ENCODE measurements around the gene CFLAR. TPM values are rescaled to one million over a fixed set of nuclear protein-coding genes. Genes with fewer than 3 reads are reported as not detected.
A peak's percentile ranks its signal among the peaks of the same experiment; 100 is the strongest.

The CFLAR gene
- total and polyA plus RNA-seq, 2 of the 13 experiments (the other 11 are each of a cell fraction or from before 2014, with no cell fraction given): 43.8 to 92.1 TPM

- TF ChIP-seq ZNF281 (CRISPR knock-in tag; IDR thresholded peaks at IDR 0.05; ENCODE audit: borderline replicate concordance): no peak
- no peak for TF ChIP-seq ZNF784 (CRISPR knock-in tag; IDR thresholded peaks at IDR 0.05; ENCODE audit: borderline replicate concordance)
- no peak for TF ChIP-seq ZNF558 (CRISPR knock-in tag; IDR thresholded peaks at IDR 0.05; ENCODE audit: borderline replicate concordance)
- no peak for TF ChIP-seq PTBP1 (IDR thresholded peaks at IDR 0.05; ENCODE audit: low read depth, low read length, poor library complexity, severe bottlenecking)
- peak; percentile 73; the same call in 1 of the 2 replicates for TF ChIP-seq ZNF34 (CRISPR knock-in tag; IDR thresholded peaks at IDR 0.05; ENCODE audit: borderline replicate concordance)
- no peak for TF ChIP-seq NFKBIZ (CRISPR knock-in tag; IDR thresholded peaks at IDR 0.05)
- 0 out of 2 replicates have a peak, but pooled peaks have one; percentile 24 for TF ChIP-seq MAZ (IDR thresholded peaks at IDR 0.05; ENCODE audit: borderline replicate concordance, low read depth, low read length)
- no peak for TF ChIP-seq MAZ (CRISPR knock-in tag; IDR thresholded peaks at IDR 0.05; ENCODE audit: low read depth)
- no peak for TF ChIP-seq FOXJ3 (CRISPR knock-in tag; IDR thresholded peaks at IDR 0.05; ENCODE audit: borderline replicate concordance)
- TF ChIP-seq ZNF180 (CRISPR knock-in tag; IDR thresholded peaks at IDR 0.05; ENCODE audit: borderline replicate concordance, low read depth): no peak
- TF ChIP-seq ZNF615 (CRISPR knock-in tag; IDR thresholded peaks at IDR 0.05; ENCODE audit: borderline replicate concordance): no peak
- TF ChIP-seq NAIF1 (CRISPR knock-in tag; IDR thresholded peaks at IDR 0.05; ENCODE audit: borderline replicate concordance): peak; percentile 22
- TF ChIP-seq THAP7 (CRISPR knock-in tag; IDR thresholded peaks at IDR 0.05): no peak
- TF ChIP-seq RELA (CRISPR knock-in tag; IDR thresholded peaks at IDR 0.05): no peak
- TF ChIP-seq KLF11 (CRISPR knock-in tag; IDR thresholded peaks at IDR 0.05): no peak
- TF ChIP-seq ZNF451 (CRISPR knock-in tag; IDR thresholded peaks at IDR 0.05): no peak
- TF ChIP-seq SP1 (IDR thresholded peaks at IDR 0.05): no peak
- TF ChIP-seq SP1 (CRISPR knock-in tag; IDR thresholded peaks at IDR 0.05): no peak
- no peak for TF ChIP-seq ZNF800 (CRISPR knock-in tag; IDR thresholded peaks at IDR 0.05)
- TF ChIP-seq ZNF205 (CRISPR knock-in tag; IDR thresholded peaks at IDR 0.05): no peak
- no peak for TF ChIP-seq ATM (IDR thresholded peaks at IDR 0.05; ENCODE audit: borderline replicate concordance)
- TF ChIP-seq ZNF383 (CRISPR knock-in tag; IDR thresholded peaks at IDR 0.05; ENCODE audit: borderline replicate concordance): peak; percentile 79; the same call in 1 of the 2 replicates
- TF ChIP-seq CENPT (CRISPR knock-in tag; IDR thresholded peaks at IDR 0.05; ENCODE audit: low read depth): no peak
- no peak; the same call in 1 of the 2 replicates for TF ChIP-seq ZSCAN22 (CRISPR knock-in tag; IDR thresholded peaks at IDR 0.05)
- no peak for TF ChIP-seq KMT2A (CRISPR knock-in tag; IDR thresholded peaks at IDR 0.05)
These were observed 88.1 kb downstream of the CFLAR start (continued) for GRCh38 chr2:201203916-201204654.
